Breast epithelium (tissue), 3 donors: ENCODE data around the gene COMMD8.

Experiments used
- POLR2A ChIP-seq: fragments of 450-650 bp; IDR thresholded peaks from one replicate; pipeline ENCODE4 v1.6.1; 2016; ENCODE audit warnings: antibody characterized with exemption, mild to moderate bottlenecking, moderate library complexity
- POLR2AphosphoS5 ChIP-seq, 3 donors: sonication (generic); formaldehyde crosslinking; IDR thresholded peaks; one replicate each; pipeline ENCODE4 v1.6.1; 2017; ENCODE audit warnings: antibody characterized with exemption in 3 of 3
- TF ChIP-seq, protein P1 (sequence below), 3 donors: fragments of 450-650 bp; IDR thresholded peaks; one replicate each; pipeline ENCODE4 v1.5.1; 2016 to 2017; ENCODE audit warnings: antibody characterized with exemption in 3 of 3, mild to moderate bottlenecking in 3 of 3, moderate library complexity in 3 of 3

DNA sequence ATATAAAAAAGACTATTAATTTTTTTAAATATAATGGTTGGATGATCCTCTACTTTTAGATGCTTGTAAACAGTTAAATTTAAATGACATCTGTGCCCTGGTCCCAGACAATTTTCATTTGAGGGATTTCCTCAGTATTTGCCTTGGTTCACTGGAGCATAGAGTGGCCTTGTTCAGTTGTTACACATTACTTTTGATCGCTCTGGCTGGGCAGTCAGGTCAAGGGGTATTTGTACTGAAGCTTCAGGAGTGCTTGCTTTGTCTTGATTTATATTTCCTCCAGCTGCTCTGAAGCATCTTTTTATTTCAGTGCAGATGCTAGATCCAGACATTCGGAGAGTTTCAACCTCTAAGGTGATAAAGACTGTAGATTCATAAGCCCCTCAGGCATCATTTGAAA is 50.0 kb downstream of the COMMD8 start:
- TF ChIP-seq, protein P1, sequence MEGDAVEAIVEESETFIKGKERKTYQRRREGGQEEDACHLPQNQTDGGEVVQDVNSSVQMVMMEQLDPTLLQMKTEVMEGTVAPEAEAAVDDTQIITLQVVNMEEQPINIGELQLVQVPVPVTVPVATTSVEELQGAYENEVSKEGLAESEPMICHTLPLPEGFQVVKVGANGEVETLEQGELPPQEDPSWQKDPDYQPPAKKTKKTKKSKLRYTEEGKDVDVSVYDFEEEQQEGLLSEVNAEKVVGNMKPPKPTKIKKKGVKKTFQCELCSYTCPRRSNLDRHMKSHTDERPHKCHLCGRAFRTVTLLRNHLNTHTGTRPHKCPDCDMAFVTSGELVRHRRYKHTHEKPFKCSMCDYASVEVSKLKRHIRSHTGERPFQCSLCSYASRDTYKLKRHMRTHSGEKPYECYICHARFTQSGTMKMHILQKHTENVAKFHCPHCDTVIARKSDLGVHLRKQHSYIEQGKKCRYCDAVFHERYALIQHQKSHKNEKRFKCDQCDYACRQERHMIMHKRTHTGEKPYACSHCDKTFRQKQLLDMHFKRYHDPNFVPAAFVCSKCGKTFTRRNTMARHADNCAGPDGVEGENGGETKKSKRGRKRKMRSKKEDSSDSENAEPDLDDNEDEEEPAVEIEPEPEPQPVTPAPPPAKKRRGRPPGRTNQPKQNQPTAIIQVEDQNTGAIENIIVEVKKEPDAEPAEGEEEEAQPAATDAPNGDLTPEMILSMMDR (IDR thresholded peaks at IDR 0.05) = no peak
- TF ChIP-seq POLR2A (no peak), POLR2AphosphoS5 (IDR thresholded peaks at IDR 0.05) (no peak)
